ENCODE measurements around the gene SMAD7. TPM values are rescaled to one million over a fixed set of nuclear protein-coding genes. Genes with fewer than 3 reads are reported as not detected.

The SMAD7 gene
- polyA plus RNA-seq, 3 donors from 2014 or later = 10.1 to 17.4 (median 12.3) TPM

- H3K4me3 Mint-ChIP-seq = no peak overlapping the region
- H3K36me3 Mint-ChIP-seq = peaks cover 0 to 4% (median 3%) of the 10 kb centered on the region in 3 donors
- DNase-seq = no peak
- peaks cover 7 to 16% (median 13%) of the 10 kb centered on the region in 3 donors for H3K27me3 Mint-ChIP-seq (ENCODE audit: low read depth in 3 of 3)
- H3K4me1 Mint-ChIP-seq = peaks cover 57 to 67% of the 10 kb centered on the region in 2 donors
- H3K9me3 Mint-ChIP-seq = no peaks in the 10 kb centered on the region
- peak overlapping the region in 2 of 6 donors; percentile 23 to 75 for H3K27ac Mint-ChIP-seq
Measured at GRCh38 chr18:48914581-48915251, 36.0 kb downstream of the SMAD7 start.

- peaks cover 7 to 10% (median 8%) of the 10 kb centered on the region in 3 donors for H3K27me3 Mint-ChIP-seq (ENCODE audit: low read depth in 3 of 3)
- H3K9me3 Mint-ChIP-seq = no peaks in the 10 kb centered on the region
- H3K4me3 Mint-ChIP-seq = no peak overlapping the region
- H3K4me1 Mint-ChIP-seq = peaks cover 56 to 67% of the 10 kb centered on the region in 2 donors
- H3K27ac Mint-ChIP-seq = peak overlapping the region in 2 of 6 donors; percentile 40 to 48
- H3K36me3 Mint-ChIP-seq = no peaks in the 10 kb centered on the region
- DNase-seq = no peak
Measured at GRCh38 chr18:48913775-48914174, 37.0 kb downstream of the SMAD7 start.

GRCh38 chr18:48913201-48913600, 37.6 kb downstream of the SMAD7 start:
- peaks cover 56 to 68% of the 10 kb centered on the region in 2 donors for H3K4me1 Mint-ChIP-seq
- peaks cover 7 to 10% (median 7%) of the 10 kb centered on the region in 3 donors for H3K27me3 Mint-ChIP-seq (ENCODE audit: low read depth in 3 of 3)
- no peak overlapping the region for H3K4me3 Mint-ChIP-seq
- DNase-seq = peak in 1 of 3 donors; percentile 48
- H3K27ac Mint-ChIP-seq = peak overlapping the region in 2 of 6 donors; percentile 57 to 70
- H3K36me3 Mint-ChIP-seq = no peaks in the 10 kb centered on the region
- no peaks in the 10 kb centered on the region for H3K9me3 Mint-ChIP-seq

- Mint-ChIP-seq H3K4me1 (peaks cover 41 to 49% of the 10 kb centered on the region in 2 donors), H3K9me3 (no peaks in the 10 kb centered on the region), H3K36me3 (no peaks in the 10 kb centered on the region), H3K27ac (no peak overlapping the region), H3K27me3 (ENCODE audit: low read depth in 3 of 3) (peaks cover 0 to 4% (median 0%) of the 10 kb centered on the region in 3 donors), H3K4me3 (no peak overlapping the region)
- DNase-seq = no peak
Measured at GRCh38 chr18:48910972-48911545, 39.7 kb downstream of the SMAD7 start.

GRCh38 chr18:48909721-48910120, 41.0 kb downstream of the SMAD7 start:
- Mint-ChIP-seq H3K4me1 (peaks cover 31 to 40% of the 10 kb centered on the region in 2 donors), H3K9me3 (peaks cover 0 to 4% (median 0%) of the 10 kb centered on the region in 6 donors), H3K27ac (peak overlapping the region in 5 of 6 donors; percentile 37 to 77 (median 74)), H3K36me3 (no peaks in the 10 kb centered on the region), H3K27me3 (ENCODE audit: low read depth in 3 of 3) (peaks cover 0 to 4% (median 0%) of the 10 kb centered on the region in 3 donors), H3K4me3 (peak overlapping the region in 4 of 5 donors; percentile 8 to 76 (median 62))
- peak in 1 of 3 donors; percentile 38 for DNase-seq

- peaks cover 24 to 32% of the 10 kb centered on the region in 2 donors for H3K4me1 Mint-ChIP-seq
- peaks cover 0 to 1% (median 0%) of the 10 kb centered on the region in 3 donors for H3K27me3 Mint-ChIP-seq (ENCODE audit: low read depth in 3 of 3)
- peaks cover 0 to 3% (median 3%) of the 10 kb centered on the region in 3 donors for H3K36me3 Mint-ChIP-seq
- H3K27ac Mint-ChIP-seq = peak overlapping the region in 1 of 6 donors; percentile 10
- H3K9me3 Mint-ChIP-seq = peaks cover 0 to 10% (median 1%) of the 10 kb centered on the region in 6 donors
- H3K4me3 Mint-ChIP-seq = peak overlapping the region in 1 of 5 donors; percentile 17
- DNase-seq = no peak
Measured at GRCh38 chr18:48908916-48909315, 41.8 kb downstream of the SMAD7 start.

- no peak overlapping the region for H3K27ac Mint-ChIP-seq
- peaks cover 14 to 22% of the 10 kb centered on the region in 2 donors for H3K4me1 Mint-ChIP-seq
- peaks cover 0 to 10% (median 1%) of the 10 kb centered on the region in 6 donors for H3K9me3 Mint-ChIP-seq
- no peak overlapping the region for H3K4me3 Mint-ChIP-seq
- H3K27me3 Mint-ChIP-seq (ENCODE audit: low read depth in 3 of 3) = peaks cover 0 to 3% (median 1%) of the 10 kb centered on the region in 3 donors
- H3K36me3 Mint-ChIP-seq = peaks cover 3 to 4% (median 3%) of the 10 kb centered on the region in 3 donors
- no peak for DNase-seq
Measured at GRCh38 chr18:48905513-48905912, 45.3 kb downstream of the SMAD7 start.

- Mint-ChIP-seq H3K9me3 (peaks cover 0 to 10% (median 1%) of the 10 kb centered on the region in 6 donors), H3K36me3 (peaks cover 3 to 8% (median 3%) of the 10 kb centered on the region in 3 donors), H3K27ac (no peak overlapping the region), H3K4me3 (no peak overlapping the region), H3K27me3 (ENCODE audit: low read depth in 3 of 3) (peaks cover 0 to 3% (median 1%) of the 10 kb centered on the region in 3 donors), H3K4me1 (peaks cover 10 to 22% of the 10 kb centered on the region in 2 donors)
- DNase-seq = no peak
Measured at GRCh38 chr18:48904847-48905394, 45.8 kb downstream of the SMAD7 start.

GRCh38 chr18:48904091-48904490, 46.7 kb downstream of the SMAD7 start:
- H3K4me1 Mint-ChIP-seq = peaks cover 6 to 20% of the 10 kb centered on the region in 2 donors
- no peak overlapping the region for H3K4me3 Mint-ChIP-seq
- H3K36me3 Mint-ChIP-seq = peaks cover 3 to 8% (median 3%) of the 10 kb centered on the region in 3 donors
- H3K27ac Mint-ChIP-seq = no peak overlapping the region
- peaks cover 0 to 10% (median 1%) of the 10 kb centered on the region in 6 donors for H3K9me3 Mint-ChIP-seq
- DNase-seq = no peak
- H3K27me3 Mint-ChIP-seq (ENCODE audit: low read depth in 3 of 3) = peaks cover 0 to 3% (median 1%) of the 10 kb centered on the region in 3 donors

GRCh38 chr18:48902856-48903601, 47.7 kb downstream of the SMAD7 start:
- Mint-ChIP-seq H3K36me3 (peaks cover 3 to 8% (median 3%) of the 10 kb centered on the region in 3 donors), H3K27ac (no peak overlapping the region), H3K4me1 (peaks cover 1 to 14% of the 10 kb centered on the region in 2 donors), H3K4me3 (no peak overlapping the region), H3K27me3 (ENCODE audit: low read depth in 3 of 3) (peaks cover 0 to 3% (median 1%) of the 10 kb centered on the region in 3 donors), H3K9me3 (peaks cover 0 to 10% (median 1%) of the 10 kb centered on the region in 6 donors)
- no peak for DNase-seq

GRCh38 chr18:48902023-48902855, 48.5 kb downstream of the SMAD7 start:
- Mint-ChIP-seq H3K4me3 (no peak overlapping the region), H3K9me3 (peaks cover 0 to 10% (median 1%) of the 10 kb centered on the region in 6 donors), H3K27ac (no peak overlapping the region), H3K4me1 (peaks cover 3 to 16% of the 10 kb centered on the region in 2 donors), H3K36me3 (peaks cover 3 to 8% (median 3%) of the 10 kb centered on the region in 3 donors), H3K27me3 (ENCODE audit: low read depth in 3 of 3) (peaks cover 0 to 3% (median 1%) of the 10 kb centered on the region in 3 donors)
- DNase-seq = no peak

- Mint-ChIP-seq H3K27me3 (ENCODE audit: low read depth in 3 of 3) (peaks cover 0 to 4% (median 3%) of the 10 kb centered on the region in 3 donors), H3K9me3 (peaks cover 0 to 10% (median 1%) of the 10 kb centered on the region in 6 donors), H3K4me3 (no peak overlapping the region), H3K27ac (no peak overlapping the region), H3K36me3 (peaks cover 3 to 8% (median 3%) of the 10 kb centered on the region in 3 donors), H3K4me1 (peaks cover 12 to 24% of the 10 kb centered on the region in 2 donors)
- DNase-seq = no peak
Measured at GRCh38 chr18:48901145-48902022, 49.4 kb downstream of the SMAD7 start.

Data from immature natural killer cell (primary cell).